ENCODE data around the gene WWOX.

WWOX gene

GRCh38 chr16:79098907-79099306, 999.5 kb downstream of the WWOX start:
- DNase-seq (ENCODE audit: extremely low read depth, low read depth): no peak
- TF ChIP-seq, protein P1, sequence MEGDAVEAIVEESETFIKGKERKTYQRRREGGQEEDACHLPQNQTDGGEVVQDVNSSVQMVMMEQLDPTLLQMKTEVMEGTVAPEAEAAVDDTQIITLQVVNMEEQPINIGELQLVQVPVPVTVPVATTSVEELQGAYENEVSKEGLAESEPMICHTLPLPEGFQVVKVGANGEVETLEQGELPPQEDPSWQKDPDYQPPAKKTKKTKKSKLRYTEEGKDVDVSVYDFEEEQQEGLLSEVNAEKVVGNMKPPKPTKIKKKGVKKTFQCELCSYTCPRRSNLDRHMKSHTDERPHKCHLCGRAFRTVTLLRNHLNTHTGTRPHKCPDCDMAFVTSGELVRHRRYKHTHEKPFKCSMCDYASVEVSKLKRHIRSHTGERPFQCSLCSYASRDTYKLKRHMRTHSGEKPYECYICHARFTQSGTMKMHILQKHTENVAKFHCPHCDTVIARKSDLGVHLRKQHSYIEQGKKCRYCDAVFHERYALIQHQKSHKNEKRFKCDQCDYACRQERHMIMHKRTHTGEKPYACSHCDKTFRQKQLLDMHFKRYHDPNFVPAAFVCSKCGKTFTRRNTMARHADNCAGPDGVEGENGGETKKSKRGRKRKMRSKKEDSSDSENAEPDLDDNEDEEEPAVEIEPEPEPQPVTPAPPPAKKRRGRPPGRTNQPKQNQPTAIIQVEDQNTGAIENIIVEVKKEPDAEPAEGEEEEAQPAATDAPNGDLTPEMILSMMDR (IDR thresholded peaks at IDR 0.05; ENCODE audit: low read depth, low read length): no peak

DNA sequence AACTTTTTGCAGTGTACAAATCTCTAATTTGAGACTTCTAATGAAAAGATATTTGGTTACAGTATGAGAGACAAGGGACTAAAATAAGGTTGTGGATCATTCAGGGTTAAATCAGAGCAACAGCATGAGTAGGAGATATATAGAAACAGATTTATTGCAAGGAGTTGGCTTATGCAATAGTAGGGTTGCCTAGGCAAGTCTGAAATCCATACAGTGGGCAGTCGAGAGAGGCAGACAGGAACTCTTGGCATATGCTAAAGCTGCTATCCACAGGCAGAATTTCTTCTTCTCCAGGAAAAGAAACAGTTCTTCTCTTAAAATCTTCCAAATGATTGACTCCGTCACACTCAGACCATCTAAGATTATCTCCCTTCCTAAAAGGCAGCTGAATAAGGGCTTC, 1000.3 kb downstream of the WWOX start:
- TF ChIP-seq, protein P1 (IDR thresholded peaks at IDR 0.05; ENCODE audit: low read depth, low read length): no peak
- no peak for DNase-seq (ENCODE audit: extremely low read depth, low read depth)

- no peak for DNase-seq (ENCODE audit: extremely low read depth, low read depth)
- TF ChIP-seq, protein P1 (IDR thresholded peaks at IDR 0.05; ENCODE audit: low read depth, low read length): no peak
These were observed 1001.0 kb downstream of the WWOX start for GRCh38 chr16:79100447-79100846.

- TF ChIP-seq, protein P1 (IDR thresholded peaks at IDR 0.05; ENCODE audit: low read depth, low read length): no peak
- no peak for DNase-seq (ENCODE audit: extremely low read depth, low read depth)
These were observed 1002.0 kb downstream of the WWOX start for GRCh38 chr16:79101491-79101890.

DNA sequence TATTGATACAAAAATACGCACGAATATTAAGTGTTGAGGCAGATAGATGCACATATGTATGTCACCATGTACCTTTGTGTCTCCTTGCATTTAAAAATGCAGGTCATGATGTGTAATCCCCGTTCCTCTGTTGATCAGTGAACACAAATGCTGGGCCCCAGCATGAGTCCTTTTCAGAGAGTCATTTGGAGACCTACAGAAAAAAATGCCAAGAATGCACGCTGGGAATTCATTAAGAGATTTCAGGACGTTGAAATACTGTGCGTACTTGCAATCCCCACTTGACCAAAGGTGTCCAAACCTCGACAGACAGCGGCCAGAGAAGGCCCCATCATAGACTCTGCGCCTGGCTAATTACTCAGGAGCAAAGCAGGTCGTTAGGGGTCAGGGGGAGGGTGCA, 1005.1 kb downstream of the WWOX start:
- TF ChIP-seq, protein P1 (IDR thresholded peaks at IDR 0.05; ENCODE audit: low read depth, low read length): no peak
- DNase-seq (ENCODE audit: extremely low read depth, low read depth): no peak

DNA sequence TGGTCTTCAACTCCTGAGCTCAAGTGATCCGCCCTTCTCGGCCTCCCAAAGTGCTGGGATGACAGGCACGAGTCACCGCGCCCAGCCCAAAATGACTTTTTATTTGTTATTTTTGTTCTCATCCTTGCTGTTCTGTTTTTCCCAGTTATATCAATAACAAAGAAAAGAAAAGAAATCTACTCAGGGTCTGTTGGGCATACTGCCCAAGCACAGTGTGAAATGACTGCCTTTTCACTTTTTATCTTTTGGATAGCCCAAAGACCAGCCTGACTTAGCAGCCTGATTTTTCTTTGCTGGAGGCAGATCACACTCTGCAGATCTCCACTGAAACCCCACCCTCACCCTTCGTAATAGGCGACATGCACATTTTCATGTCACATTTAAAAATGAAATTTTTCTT, 1007.8 kb downstream of the WWOX start:
- TF ChIP-seq, protein P1 (IDR thresholded peaks at IDR 0.05; ENCODE audit: low read depth, low read length): no peak
- no peak for DNase-seq (ENCODE audit: extremely low read depth, low read depth)

DNA sequence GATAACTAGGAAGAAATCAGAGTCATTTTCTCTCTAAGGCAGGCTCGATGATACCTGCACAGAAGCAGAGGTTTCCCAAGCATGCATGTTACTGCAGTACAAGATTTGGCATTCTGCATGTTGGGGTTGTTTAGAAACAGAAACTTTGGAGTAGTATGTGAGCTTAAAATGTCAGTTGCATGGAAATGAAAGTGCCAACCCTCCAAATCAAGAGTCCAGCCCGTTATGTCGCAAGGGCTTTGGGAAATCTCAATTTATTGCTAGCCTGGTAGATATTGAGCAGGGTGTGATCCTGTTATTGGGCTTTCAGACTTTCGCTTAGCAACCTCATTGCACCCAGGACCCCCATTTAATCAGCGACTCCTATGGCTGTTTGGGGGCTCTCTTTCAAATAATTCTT, 1010.3 kb downstream of the WWOX start:
- TF ChIP-seq, protein P1 (IDR thresholded peaks at IDR 0.05; ENCODE audit: low read depth, low read length): no peak
- no peak for DNase-seq (ENCODE audit: extremely low read depth, low read depth)
